ENCODE data around the gene ZXDC. TPM values are rescaled to one million over a fixed set of nuclear protein-coding genes. Genes with fewer than 3 reads are reported as not detected.

Gene ZXDC
- total RNA-seq, 1 experiment from 2014 or later: 26.6 TPM

DNA sequence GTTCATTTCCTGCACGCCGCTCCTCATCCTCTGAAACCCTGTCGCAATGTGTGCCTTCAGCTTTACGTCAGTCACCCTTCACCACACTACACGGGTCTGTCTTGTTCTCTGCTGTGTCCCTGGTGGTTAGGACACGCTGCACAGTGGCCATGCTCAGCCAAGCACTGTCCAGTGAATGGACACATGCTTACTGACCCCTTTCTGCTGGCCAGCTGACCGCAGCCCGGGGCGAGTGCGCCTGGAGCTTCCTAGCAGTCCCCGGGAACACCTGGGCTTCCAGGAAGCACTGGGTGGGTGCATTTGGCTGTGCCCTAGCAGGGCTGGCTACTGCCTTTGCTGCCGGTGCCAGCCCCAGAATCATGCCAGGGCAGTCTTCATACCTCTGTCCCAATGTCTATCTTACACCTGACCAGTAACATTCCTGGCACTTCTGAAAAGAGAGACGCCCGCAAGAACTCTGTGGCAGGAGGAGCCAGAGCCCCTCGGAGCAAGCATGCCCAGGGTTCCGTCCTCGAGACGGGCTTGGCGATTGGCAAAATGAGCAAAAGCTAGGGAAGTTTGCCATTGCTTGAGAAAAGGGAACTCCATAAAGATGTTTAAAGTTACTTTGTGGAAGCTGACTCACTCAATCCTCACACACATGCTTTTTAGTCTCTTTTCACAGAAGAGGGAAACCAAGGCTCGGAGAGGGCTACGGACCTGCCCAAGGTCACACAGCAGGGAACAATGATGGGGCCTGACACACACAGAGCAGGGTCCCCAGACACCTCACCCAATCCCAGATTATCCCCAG, 15.7 kb upstream of the ZXDC start:
- DNase-seq (ENCODE audit: low read depth): no peak

DNA sequence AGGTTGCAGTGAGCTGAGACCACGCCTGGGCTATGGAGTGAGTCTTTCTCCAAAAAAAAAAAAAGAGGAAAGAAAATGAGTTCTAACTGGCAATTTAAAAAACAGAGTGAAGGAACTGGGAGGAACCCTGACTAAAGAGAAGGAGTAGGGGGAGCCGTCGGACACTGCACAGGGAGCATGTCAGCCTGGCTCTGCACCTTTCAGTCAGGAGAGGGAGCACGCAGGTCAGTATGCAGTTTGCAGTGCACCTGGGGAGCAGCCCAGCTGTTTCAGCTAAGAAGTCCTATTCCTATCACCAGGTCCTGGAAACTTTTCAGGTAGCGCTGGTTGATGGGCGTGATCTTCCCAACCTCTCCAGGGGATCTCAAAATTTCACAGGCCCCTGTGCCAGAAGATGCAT, 14.9 kb upstream of the ZXDC start:
- DNase-seq (ENCODE audit: low read depth): no peak

DNA sequence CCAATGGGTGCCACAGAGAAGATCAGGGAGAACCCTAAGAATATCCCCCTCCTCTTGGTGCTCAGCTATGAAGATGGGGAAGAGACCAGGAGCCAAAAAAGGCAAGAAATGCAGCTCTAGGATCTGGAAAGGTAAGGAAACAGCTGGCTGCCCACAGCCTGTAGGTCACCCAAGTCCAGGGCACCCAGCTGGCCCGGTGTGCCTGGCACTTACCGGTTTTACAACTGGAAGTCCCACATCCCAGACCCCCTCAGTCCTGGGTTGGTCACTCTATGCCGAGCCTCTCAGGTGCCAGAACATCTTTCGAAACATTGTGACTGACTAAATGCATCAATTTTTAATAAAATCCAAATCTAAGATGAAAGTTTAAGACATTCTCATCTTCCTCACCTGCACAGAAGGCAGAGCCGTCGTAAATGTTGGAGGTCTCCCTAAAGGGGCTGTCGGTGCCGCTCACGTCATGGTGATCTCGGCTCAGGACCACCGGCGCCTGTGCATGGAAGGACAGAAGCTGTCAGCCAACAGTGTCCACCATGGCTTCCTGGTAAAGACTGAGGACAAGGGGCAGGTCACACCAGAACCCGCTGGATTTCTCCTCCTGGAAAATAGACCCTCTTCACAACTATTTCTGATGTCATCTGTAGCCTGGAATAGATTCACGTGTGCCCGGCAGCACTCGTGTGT, 13.3 kb upstream of the ZXDC start:
- DNase-seq (ENCODE audit: low read depth): no peak

GRCh38 chr3:126488185-126488584, 12.5 kb upstream of the ZXDC start:
- no peak for DNase-seq (ENCODE audit: low read depth)

DNA sequence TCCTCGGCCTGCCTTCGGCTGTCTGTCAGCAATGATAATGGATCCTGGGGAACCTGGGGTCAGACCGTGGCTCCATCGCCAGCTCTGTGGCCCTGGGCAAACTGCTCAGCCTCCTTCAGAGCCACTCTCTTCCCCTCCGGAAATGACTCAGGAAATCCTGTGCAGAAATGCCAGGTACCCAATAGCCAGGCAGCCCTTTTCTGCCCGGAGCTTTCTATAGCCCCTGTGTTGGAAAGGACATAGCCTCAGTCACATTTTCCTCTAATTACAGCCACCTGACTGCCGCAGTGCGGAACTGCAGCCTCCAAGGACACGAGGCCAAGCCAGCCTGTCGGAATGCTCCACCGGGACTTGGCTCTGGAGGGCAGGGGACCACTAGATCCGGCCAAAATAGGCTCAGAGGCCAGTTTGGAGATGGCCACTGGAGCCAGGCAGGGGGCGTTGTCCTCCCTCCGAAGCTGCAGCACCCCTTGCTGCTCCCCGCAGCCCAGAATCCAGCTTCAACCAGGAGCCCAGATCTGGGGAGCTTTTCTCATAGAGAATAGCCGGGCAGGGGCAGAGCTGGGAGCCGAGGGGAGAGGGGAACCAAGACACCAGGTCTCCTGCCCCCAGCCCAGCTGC, 11.6 kb upstream of the ZXDC start:
- DNase-seq (ENCODE audit: low read depth): peak; percentile 96

DNA sequence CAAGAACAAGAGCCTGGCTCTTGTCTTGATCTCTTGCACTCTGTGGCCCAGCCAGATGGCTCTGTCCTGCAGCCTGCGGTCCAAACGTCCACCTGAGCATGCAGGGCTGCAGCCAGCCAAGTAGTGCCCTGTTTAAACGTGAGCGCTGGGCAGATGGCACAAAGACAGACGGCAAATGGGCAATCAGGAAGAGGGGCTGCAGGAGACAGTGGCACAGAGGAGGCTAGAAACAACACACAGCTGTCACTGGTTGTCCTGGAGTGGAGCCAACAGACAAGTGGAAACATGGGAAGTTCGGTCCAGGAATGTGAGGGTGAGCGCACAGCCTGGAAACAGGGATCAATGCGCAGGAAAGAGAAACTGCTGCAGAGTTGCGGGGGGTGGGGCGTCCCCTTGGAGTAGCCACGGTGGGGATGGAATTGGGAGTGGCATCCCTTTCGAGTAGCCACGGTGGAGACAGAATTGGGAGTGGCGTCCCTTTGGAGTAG, 10.7 kb upstream of the ZXDC start:
- DNase-seq (ENCODE audit: low read depth): no peak

- DNase-seq (ENCODE audit: low read depth): no peak
Measured at GRCh38 chr3:126485956-126486355, 10.3 kb upstream of the ZXDC start.

- no peak for DNase-seq (ENCODE audit: low read depth)
Measured at GRCh38 chr3:126485176-126485897, 9.6 kb upstream of the ZXDC start.

- no peak for DNase-seq (ENCODE audit: low read depth)
Measured at GRCh38 chr3:126484662-126485061, 9.0 kb upstream of the ZXDC start.

DNA sequence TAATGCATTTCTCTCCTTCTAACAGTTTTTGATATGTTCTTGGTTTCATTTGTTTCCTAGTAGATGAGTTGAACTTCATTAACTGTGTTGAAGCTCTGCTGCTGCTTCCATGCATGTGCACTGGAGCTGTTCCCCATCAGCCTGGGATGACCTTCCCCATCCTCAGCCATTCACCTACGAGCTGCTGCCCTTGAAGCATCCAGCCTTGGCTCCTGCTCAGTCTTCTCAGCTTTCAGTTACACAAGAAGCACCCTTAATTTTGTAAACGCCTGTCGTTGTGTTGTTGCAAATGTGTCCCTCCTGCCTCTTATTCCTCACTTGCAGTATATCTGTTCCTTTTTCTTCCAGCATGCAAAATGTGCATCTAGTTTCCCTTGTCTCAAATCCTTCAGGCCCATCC, 8.5 kb upstream of the ZXDC start:
- no peak for DNase-seq (ENCODE audit: low read depth)

GRCh38 chr3:126483321-126483761, 7.7 kb upstream of the ZXDC start:
- DNase-seq (ENCODE audit: low read depth): no peak

DNA sequence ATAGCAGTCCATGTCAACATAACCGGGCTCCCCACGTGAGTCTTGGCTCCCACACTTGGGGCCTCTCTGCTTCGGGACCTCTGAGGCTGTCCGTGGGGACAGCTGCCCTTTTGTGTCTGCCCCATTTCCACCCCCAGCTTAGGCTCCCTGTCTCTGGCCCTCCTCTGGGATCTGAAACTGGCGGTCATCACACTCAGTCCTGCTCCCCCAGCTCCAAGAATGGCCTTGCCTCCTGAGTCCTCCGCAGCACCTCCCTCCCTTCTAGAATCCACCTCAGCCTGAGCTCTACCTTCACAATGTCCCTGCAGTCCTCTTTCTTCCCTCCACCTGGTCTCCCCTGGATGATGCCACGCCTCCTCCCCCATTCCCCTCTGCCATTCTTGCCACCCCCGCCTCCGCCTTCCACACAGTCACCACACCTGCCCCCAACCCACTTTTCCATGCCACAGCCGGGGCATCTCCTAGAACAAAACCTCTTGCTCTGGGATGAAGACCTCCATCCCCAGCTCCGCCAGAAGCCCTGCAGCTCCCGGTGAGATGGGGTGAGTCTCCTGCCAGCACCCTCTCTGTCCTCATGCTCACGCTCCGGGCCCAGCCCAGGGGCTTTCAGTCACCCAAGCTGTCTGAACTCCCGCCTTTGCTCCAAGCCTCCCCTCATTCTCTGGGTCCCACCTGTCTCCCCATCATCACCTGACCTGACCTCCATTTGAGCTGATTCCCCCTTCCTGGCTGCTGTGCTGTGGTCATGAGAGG, 7.0 kb upstream of the ZXDC start:
- no peak for DNase-seq (ENCODE audit: low read depth)

- no peak for DNase-seq (ENCODE audit: low read depth)
Measured at GRCh38 chr3:126481808-126482502, 6.3 kb upstream of the ZXDC start.

DNA sequence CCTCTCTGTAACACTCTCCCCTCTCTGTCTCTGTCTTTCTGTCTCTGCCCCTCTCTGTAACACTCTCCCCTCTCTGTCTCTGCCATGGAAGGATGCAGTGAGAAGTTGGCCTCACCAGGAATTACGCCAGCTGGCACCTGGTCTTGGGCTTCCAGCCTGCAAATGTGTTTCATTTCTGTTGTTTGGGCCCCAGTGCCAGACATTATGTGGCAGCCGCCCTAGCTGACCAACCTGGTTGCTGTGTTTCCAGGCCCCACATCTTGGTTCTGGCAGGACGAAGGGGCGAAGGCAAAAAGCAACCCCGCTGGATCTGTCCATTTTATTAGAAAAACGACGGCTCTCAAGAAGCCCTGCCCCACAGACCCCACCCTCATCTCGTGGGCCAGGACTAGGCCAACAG, 5.2 kb upstream of the ZXDC start:
- DNase-seq (ENCODE audit: low read depth): no peak

DNA sequence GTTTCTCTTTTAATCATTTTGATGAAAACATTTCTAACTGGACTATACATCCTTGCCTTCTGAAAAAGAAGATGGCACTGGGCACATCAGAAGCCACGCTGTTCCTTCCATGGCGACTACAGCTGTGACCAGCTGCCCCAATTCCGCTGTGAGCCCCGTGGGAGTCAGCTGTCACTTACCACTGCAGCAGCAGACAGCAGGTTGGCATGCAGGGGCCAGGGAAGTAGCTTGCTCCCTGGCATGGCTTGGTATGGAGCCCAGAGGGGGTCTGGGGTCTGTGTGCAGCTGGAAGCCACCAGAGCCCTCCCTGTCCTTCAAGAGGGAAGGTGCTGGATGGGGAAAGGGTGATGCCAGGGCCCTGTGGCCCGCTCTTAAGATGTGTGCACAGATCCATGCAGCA, 4.5 kb upstream of the ZXDC start:
- no peak for DNase-seq (ENCODE audit: low read depth)

DNA sequence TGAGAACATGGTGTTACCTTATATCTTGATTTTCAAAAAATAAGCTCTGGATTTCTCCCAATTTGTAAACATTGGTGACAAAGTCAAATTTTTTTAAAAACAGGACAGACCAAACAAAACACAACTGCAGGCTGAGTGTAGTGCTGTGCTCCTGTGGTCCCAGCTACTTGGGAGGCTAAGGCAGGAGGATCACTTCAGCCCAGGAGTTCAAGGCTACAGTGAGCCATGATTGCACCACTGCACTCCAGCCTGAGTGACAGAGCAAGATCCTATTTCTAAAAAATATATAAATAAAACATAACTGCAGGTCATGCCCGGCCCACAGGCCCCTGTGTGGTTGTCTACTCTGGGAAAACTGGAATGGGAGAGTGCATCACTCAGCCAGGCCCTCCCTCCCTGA, 4.0 kb upstream of the ZXDC start:
- no peak for DNase-seq (ENCODE audit: low read depth)

- DNase-seq (ENCODE audit: low read depth): no peak
Measured at GRCh38 chr3:126478581-126479310, 3.1 kb upstream of the ZXDC start.

DNA sequence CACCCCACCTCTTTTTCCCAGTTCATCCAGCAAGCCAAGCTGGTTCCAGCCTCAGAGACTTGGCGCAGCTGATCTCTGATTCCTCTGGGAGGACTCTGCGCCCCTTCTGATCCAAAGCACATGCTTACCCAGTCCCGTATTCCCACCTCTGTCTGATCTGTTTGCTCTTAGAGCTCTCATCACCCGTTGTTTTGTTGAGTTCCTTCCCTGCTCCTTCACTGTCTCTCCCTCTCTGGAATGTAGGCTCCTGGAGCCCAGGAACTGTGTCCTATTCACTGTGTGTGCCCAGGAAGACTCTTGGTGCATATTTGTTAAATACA, 1.3 kb upstream of the ZXDC start:
- DNase-seq (ENCODE audit: low read depth): no peak

DNA sequence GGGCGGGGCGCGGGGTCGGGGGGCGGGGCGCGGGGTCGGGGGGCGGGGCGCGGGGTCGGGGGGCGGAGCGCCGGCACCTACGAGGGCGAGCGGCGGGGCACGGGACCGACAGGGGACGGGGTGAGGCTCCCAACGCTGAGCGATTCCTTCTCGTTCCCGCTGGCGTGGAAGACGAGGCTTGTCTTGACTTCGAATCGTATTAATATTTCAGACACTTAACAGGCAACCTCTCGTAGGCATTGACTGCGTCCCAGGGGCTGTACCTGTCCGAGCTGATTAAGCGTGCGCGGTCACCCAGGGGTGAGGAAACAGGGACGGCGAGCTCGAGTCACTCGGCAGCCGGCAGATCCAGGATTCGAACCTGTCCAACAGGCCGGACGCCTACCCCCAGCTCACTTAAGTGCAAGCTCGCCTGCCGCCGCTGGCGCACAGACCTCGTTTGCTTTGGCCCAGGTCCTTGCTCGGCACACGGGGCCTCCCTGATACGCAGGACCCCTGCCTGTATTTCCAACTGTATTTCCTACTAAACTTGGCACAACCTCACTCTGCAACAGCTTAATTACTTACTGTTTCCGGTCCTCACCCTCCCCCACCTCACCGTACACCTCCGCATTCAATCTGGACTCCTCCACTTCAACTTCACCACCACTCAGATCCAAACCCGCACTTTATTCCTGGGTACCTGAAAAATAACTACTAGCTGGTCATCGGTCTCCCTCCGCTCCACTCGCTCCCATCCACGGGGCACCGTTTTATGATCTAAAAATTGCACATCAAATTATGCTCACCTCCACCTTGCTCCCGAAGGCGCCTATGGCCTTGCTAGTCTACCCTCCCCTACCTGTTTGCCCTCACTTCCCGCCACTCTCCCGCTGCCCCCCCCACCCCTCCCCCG, 722 bp upstream of the ZXDC start:
- DNase-seq (ENCODE audit: low read depth): peak; percentile 43

Measured in M059J (cell line).